ENCODE measurements around the gene RAPGEF4. TPM values are rescaled to one million over a fixed set of nuclear protein-coding genes. Genes with fewer than 3 reads are reported as not detected.

Gene RAPGEF4
- total and polyA plus RNA-seq, 9 of the 15 experiments (the other 6 are each of a cell fraction or from before 2014, with no cell fraction given): 0.04 to 0.33 (median 0.13) TPM; not detected in 6

DNA sequence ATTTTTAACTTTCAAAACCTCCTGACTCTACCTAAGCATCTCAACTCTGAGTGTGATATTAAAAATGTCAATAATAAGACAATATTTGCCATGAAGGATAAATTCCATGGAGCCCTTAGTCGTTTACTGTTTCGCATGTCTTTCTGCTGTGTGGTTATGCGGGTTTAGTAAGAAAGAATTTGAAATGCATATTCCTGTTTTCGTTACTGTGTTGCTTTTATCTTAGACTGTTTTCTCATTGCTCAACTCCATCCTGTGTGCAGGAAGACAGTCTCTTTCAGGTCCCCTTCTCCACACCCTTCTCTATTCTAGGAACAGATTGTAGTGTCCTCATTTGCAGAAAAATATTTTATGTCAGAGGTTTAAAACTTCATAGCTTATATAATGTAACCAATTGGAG, 257.5 kb downstream of the RAPGEF4 start:
- intact Hi-C loops (cut with micrococcal nuclease): no loop called here
- POLR2A ChIA-PET: interaction anchor here (0.6 to 1.5 kb wide), 2 partner anchors 8 to 263 kb away, joined by 3 to 5 read pairs; no protein-coding TSS in a partner anchor
- in situ Hi-C loops (cut with MboI): no loop called here

More for the DNA sequence above, 257.5 kb downstream of the RAPGEF4 start:
- CTCF ChIA-PET (ENCODE audit: low intra/inter-chr PET ratio): no interaction called here
- ATAC-seq (no peak), FAIRE-seq (no peak), DNase-seq (ENCODE audit: extremely low read depth in 1 of 4, low spot score in 3 of 4) (no peak)
- no peak overlapping the region for H3K4me3 ChIP-seq
- TF ChIP-seq MYNN (IDR thresholded peaks at IDR 0.05) (no peak), MYNN (CRISPR knock-in tag; IDR thresholded peaks at IDR 0.05) (no peak), ZNF121 (CRISPR knock-in tag; conservative IDR thresholded peaks at IDR 0.05) (no peak), NR2C2 (CRISPR knock-in tag; IDR thresholded peaks at IDR 0.05) (no peak), NR2C2 (tag; IDR thresholded peaks at IDR 0.05) (no peak), ZNF507 (tag; conservative IDR thresholded peaks at IDR 0.05) (no peak), ETV1 (tag; conservative IDR thresholded peaks at IDR 0.05; ENCODE audit: low read depth) (no peak), EZH2 (IDR thresholded peaks at IDR 0.05; ENCODE audit: borderline replicate concordance, low read depth, low read length) (no peak), TGIF2 (CRISPR knock-in tag; IDR thresholded peaks at IDR 0.05) (no peak), FOXJ2 (tag; IDR thresholded peaks at IDR 0.05) (no peak), TRIM28 (IDR thresholded peaks at IDR 0.05) (no peak), ATF1 (CRISPR knock-in tag; IDR thresholded peaks at IDR 0.05) (no peak), ATF1 (tag; IDR thresholded peaks at IDR 0.05) (no peak), YBX1 (IDR thresholded peaks at IDR 0.05) (no peak), ESRRB (CRISPR knock-in tag; IDR thresholded peaks at IDR 0.05; ENCODE audit: borderline replicate concordance) (no peak), NR3C1 (CRISPR knock-in tag; IDR thresholded peaks at IDR 0.05) (no peak), KAT7 (CRISPR knock-in tag; IDR thresholded peaks at IDR 0.05; ENCODE audit: borderline replicate concordance) (no peak), NFE2L1 (tag; IDR thresholded peaks at IDR 0.05; ENCODE audit: borderline replicate concordance, low read depth) (no peak)
- H3K27ac ChIP-seq (ENCODE audit: extremely low read depth, low read depth, low read length): no peak overlapping the region
- H3K4me1 ChIP-seq (replicated peaks in 1 of 2; ENCODE audit: control insufficient read depth in 2 of 2, insufficient read depth in 2 of 2, low read length in 2 of 2): no peaks in the 10 kb centered on the region
- H3K36me3 ChIP-seq (ENCODE audit: control insufficient read depth, insufficient read depth, low read length): no peaks in the 10 kb centered on the region
- H3K9ac ChIP-seq (ENCODE audit: insufficient read depth in 1 of 2, low read depth in 2 of 2, low read length in 2 of 2): no peak overlapping the region
- 3% methylated on average over 4 of the region's 4 CpGs for WGBS (ENCODE audit: insufficient coverage, low coverage, missing lambda C conversion rate)
- H3K27me3 ChIP-seq (ENCODE audit: control insufficient read depth in 2 of 2, insufficient read depth in 2 of 2, low read length in 2 of 2): peaks cover 9 to 27% of the 10 kb centered on the region in 2 experiments
- H3K79me2 ChIP-seq (ENCODE audit: control insufficient read depth, insufficient read depth, low read length): no peaks in the 10 kb centered on the region
- no peaks in the 10 kb centered on the region for H3K9me1 ChIP-seq (ENCODE audit: control insufficient read depth, insufficient read depth, low read length)
- no peaks in the 10 kb centered on the region for H4K20me1 ChIP-seq (replicated peaks; ENCODE audit: control insufficient read depth, insufficient read depth, low read length)
- BruUV-seq (replicated peaks): no TSS peak
- no peaks in the 10 kb centered on the region for H3K9me3 ChIP-seq (replicated peaks; ENCODE audit: control insufficient read depth, insufficient read depth, low read depth, low read length)
- H2AFZ ChIP-seq (ENCODE audit: low read depth, low read length): no peak overlapping the region
- H3K4me2 ChIP-seq (ENCODE audit: insufficient read depth, low read length): no peak overlapping the region

Measured in K562 (cell line).